GM19193 (cell line): ENCODE data around the gene AEBP2.

Experiments
- POLR2A ChIP-seq: IDR thresholded peaks from 4 replicates; pipeline ENCODE4 v1.6.1; 2011; ENCODE audit not compliant: insufficient read depth, insufficient read length; ENCODE audit errors: extremely low read depth

Gene AEBP2

GRCh38 chr12:19474147-19474546, 34.9 kb downstream of the AEBP2 start:
- TF ChIP-seq POLR2A = no peak

- no peak for TF ChIP-seq POLR2A
Measured at GRCh38 chr12:19477071-19477470, 37.8 kb downstream of the AEBP2 start.

- no peak for TF ChIP-seq POLR2A
Measured at GRCh38 chr12:19480459-19480858, 41.2 kb downstream of the AEBP2 start.

GRCh38 chr12:19482036-19482435, 42.7 kb downstream of the AEBP2 start:
- TF ChIP-seq POLR2A = no peak

- no peak for TF ChIP-seq POLR2A
Measured at GRCh38 chr12:19482551-19483109, 43.3 kb downstream of the AEBP2 start.

- TF ChIP-seq POLR2A = no peak
Measured at GRCh38 chr12:19483727-19484126, 44.4 kb downstream of the AEBP2 start.

GRCh38 chr12:19484738-19485137, 45.4 kb downstream of the AEBP2 start:
- TF ChIP-seq POLR2A = no peak

- TF ChIP-seq POLR2A = no peak
Measured at GRCh38 chr12:19485240-19485639, 45.9 kb downstream of the AEBP2 start.

- no peak for TF ChIP-seq POLR2A
Measured at GRCh38 chr12:19489168-19489567, 49.9 kb downstream of the AEBP2 start.

GRCh38 chr12:19490908-19491307, 51.6 kb downstream of the AEBP2 start:
- TF ChIP-seq POLR2A = no peak

- no peak for TF ChIP-seq POLR2A
Measured at GRCh38 chr12:19491863-19492262, 52.6 kb downstream of the AEBP2 start.

- no peak for TF ChIP-seq POLR2A
Measured at GRCh38 chr12:19496219-19496878, 57.1 kb downstream of the AEBP2 start.

GRCh38 chr12:19498099-19498498, 58.8 kb downstream of the AEBP2 start:
- TF ChIP-seq POLR2A = no peak

- no peak for TF ChIP-seq POLR2A
Measured at GRCh38 chr12:19499030-19499429, 59.7 kb downstream of the AEBP2 start.

GRCh38 chr12:19506497-19506896, 67.2 kb downstream of the AEBP2 start:
- TF ChIP-seq POLR2A = no peak

- TF ChIP-seq POLR2A = no peak
Measured at GRCh38 chr12:19507823-19508222, 68.5 kb downstream of the AEBP2 start.

GRCh38 chr12:19510461-19510860, 71.2 kb downstream of the AEBP2 start:
- TF ChIP-seq POLR2A = no peak
